GM19467 (cell line): ENCODE data around the gene PLIN5.
"Not testable (repeated sequence)": the region's sequence is repeated elsewhere in the genome, so short reads cannot be mapped to it uniquely, and the experiment has no call there.

Experiments used
- ATAC-seq: cut with Tn5 transposase; IDR thresholded peaks from one replicate; pipeline ENCODE4 v1.9.1; 2021; ENCODE audit warnings: mild to moderate bottlenecking, moderate library complexity; ENCODE audit not compliant: unreplicated experiment

The PLIN5 gene

GRCh38 chr19:4570402-4570801 is 35.4 kb upstream of the PLIN5 start:
- ATAC-seq: no peak

DNA sequence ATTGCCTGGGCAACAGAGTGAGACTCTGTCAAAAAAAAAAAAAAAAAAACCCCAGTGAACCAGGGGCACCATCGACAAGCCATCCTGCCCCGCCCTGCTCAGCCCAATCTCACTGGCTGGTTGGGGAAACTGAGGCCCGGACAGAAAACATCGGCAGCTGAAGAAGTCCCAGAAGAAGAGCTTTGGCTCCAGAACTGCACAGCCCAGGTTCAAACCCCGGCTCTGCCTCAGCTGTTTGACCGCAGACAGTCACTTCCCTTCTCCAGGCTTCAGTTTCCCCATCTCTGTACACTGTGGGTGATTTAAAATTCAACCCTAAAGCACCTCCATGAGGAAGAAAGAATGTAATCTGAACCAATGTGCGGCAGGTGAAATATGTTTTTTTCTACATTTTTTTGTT is 33.9 kb upstream of the PLIN5 start:
- no peak for ATAC-seq

GRCh38 chr19:4567584-4568071 is 32.6 kb upstream of the PLIN5 start:
- no peak for ATAC-seq

DNA sequence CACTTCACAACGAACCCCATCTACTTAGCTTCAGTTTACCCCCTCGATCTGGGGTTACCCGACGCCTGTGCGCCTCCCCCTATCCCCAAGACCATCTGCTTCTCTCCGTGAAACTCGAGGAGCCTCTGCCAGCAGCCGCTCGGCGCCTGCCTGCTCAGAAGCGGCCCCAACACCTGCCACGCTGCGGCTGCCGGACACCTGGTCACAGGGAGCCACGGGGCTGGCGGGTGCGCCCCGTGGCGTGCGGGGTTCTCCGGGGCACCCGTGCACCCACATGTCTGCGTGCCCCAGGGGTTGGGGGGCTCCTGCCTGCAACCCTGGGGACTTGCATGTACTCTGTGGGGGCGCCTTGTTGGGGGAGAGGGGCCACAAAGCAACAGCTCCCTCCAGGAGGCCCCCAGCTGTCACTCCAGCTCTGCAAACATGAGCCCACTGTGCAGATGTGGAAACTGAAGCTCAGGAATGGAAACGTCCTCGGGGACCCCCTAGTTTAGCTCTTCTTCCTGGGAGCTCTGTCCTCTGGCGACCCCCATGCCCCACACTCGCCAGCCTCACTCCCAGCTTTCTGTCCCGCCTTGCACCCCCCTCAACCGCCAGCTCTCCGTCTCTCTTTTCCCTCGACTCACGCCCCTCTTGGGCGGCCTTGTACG is 31.5 kb upstream of the PLIN5 start:
- ATAC-seq: no peak

GRCh38 chr19:4563562-4563961 is 28.5 kb upstream of the PLIN5 start:
- ATAC-seq: not testable (repeated sequence)

GRCh38 chr19:4562085-4562484 is 27.1 kb upstream of the PLIN5 start:
- ATAC-seq: not testable (repeated sequence)

DNA sequence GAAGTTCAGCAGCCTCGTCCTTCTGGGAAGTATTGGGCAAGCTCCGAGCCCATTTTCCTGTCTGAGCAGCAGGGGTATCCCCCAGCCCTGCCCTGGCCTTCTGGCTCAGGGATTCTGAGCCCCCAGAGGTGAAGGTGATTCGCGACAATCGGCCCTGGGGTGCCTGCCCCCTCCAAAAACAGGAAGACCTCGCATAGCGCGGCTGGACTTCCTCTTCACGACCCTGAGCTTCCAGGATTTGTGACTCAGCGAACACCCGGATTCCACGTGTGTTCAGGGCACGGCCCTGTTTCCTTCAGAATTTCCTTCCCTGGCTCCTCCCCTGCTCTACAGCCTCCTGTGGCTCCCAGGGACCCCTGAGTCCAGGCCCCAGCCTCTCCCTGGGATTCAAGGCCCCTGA is 24.5 kb upstream of the PLIN5 start, which contains the start of gene SEMA6B:
TSS of gene SEMA6B (minus strand) at position 116 of the 400 bp plus-strand sequence. CDS start 1,227 bp downstream, outside the sequence.
- ATAC-seq: no peak

- ATAC-seq: no peak
These were observed 23.2 kb upstream of the PLIN5 start for GRCh38 chr19:4557971-4558941.

DNA sequence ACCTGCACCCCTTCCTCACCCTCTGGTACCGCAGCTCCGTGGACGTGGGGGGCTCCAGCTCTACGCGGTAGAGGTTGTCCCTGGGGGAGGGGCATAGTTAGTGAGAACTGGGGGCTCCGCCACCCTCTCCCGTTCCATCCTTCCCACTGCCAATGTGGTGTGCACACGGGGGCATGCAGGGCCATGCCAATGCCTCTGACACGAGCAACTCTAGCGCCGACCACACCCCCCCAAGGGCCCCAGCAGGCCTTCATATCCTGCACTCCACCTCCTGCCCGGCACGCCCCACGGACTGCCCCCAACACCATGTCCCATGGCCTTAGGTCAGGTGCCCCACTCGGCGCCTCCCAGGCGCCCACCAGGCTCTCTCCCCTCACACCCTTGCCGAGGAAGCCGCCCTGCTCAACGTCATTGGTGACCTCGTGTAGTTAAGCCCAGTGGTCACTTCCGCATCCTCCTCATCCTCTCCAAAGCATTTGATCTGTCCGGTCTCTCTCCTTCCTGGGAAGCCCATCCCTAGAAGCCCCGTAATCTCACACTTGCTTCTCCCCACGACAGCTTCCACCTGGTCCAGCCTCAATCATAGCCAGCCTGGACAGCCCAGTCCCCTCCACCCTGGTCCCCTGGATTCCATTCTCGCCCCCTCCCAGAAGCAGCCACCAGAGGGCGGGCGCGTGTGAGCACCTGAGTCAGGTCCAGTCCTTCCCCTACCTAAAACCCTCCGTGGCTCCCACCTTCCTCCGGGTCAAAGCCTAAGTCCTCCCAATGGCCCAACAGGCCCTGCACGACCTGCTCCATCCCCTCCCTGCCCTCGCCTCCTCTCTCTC is 22.3 kb upstream of the PLIN5 start:
- ATAC-seq: no peak

DNA sequence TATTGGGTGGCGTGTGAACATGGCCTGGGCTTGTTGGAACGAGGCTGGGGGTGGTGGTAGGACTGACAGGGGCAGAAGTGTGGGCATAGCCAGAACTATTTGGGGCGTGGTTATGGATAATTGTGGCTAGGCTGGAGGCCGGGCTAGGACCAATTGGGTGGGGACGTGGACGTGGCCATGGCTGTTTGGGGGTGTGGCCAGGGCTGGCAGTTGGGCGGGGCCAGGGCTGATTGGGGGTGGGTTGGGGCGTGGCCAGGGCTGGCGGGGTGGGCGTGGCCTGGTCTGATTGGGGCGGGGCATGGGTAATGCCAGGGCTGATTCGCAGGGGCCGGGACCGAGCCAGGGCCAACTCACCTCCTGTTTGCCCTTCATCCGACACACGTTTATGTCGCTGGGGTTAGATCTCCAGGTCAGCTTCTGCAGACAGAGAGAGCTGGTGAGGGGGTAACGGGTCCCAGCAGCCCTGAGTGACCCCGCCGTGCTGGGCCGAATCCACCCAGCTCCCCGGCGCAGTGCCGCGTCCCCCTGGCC is 21.6 kb upstream of the PLIN5 start:
- no peak for ATAC-seq

- no peak for ATAC-seq
These were observed 20.9 kb upstream of the PLIN5 start for GRCh38 chr19:4555657-4556561.

DNA sequence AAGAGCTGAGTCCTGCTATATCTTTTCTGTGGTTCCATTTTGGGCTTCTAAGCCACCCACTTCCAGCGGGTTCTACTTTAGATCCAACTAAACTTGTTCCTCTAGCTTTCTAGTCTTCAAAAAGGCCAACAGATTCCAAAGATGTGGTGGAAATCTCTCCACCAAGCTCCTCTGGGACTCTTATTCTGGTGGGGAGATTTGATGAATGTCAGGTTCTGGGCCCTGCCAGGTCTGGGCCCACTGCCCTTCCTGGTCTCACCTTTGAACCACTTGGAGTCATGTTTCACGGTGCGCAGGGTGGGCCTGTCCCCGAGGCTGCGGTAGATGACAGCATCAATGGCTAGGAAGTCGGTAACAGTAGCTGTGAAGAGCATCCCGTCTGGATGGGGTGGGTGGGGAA is 19.7 kb upstream of the PLIN5 start:
- ATAC-seq: no peak

DNA sequence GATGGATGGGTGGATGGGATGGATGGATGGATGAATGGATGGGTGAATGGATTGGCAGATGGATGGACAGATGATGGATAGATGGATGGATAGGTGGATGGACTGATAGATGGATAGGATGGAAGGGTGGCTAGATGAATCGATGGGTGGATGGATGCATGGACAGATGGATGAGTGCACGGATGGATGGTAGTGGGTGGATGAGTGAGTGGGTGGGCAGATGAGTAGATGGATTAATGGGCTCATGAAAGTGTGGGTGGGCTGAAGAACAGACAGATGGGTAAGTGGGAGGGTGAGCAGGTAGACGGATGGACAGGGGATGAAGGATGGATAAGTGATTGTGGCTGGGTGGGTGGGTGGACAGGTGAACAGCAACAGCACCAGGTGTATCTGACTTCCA is 18.8 kb upstream of the PLIN5 start:
- ATAC-seq: no peak

DNA sequence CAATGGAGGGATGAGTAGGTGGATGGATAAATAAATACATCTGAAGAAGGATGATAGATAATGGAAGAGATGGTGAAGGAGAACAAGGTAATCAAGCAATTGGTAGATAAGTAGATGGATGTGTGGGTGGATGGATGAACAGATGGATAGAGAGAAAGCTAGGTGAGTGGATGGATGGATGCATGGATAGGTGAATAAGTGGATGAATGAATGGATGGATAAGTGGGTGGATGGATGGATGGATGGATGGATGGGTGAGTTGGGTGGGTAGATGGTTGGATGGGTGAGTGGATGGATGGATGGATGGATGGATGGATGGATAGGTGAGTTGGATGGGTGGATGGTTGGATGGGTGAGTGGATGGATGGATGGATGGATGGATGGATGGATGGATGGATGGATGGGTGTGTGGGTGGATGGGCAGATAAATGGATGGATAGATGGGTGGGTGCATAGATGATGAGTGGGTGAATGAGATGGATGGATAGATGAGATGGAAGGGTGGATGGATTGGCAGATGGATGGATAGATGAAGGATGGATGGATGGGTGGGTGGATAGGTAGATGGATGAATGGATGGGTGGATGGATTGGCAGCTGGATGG is 18.2 kb upstream of the PLIN5 start:
- ATAC-seq: no peak

DNA sequence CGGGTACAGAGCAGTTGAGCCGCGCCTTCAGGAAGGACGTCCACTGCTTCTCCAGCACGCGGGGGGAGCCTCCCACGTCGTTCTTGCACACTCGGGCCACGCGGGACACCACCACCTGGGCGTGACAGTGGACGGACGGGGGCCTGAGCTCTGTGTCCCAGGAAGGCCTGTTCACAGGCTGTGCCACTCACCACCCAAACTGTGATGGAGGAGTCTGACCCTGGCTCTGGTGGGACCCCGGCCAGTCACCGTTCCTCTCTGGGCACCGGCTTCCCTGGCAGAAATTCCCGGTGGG is 17.4 kb upstream of the PLIN5 start:
- no peak for ATAC-seq

DNA sequence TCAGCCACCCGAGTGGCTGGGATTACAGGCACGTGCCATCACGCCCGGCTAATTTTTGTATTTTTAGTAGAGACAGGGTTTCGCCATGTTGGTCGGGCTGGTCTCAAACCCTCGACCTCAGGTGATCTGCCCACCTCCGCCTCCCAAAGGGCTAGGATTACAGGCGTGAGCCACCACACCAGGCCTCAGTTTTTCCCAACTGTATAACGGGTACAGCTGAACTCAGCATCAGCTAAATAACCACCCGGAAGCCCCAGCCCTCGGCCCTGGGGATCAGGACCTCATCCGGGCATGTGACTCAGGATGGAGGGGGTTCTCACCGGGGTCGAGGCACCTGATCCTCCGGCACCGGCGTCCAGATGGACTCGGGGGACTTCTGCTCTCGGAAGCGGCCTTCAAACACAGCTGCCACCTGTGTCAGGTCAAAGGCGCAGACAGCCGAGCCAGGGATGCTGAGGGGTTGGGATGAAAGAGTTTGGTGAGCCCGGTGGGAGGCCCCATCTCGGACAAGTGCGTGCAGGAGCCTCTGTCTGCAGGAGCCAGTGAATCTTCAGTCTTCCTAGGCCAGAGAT is 15.5 kb upstream of the PLIN5 start:
- no peak for ATAC-seq

- no peak for ATAC-seq
These were observed 15.0 kb upstream of the PLIN5 start for GRCh38 chr19:4550018-4550417.

DNA sequence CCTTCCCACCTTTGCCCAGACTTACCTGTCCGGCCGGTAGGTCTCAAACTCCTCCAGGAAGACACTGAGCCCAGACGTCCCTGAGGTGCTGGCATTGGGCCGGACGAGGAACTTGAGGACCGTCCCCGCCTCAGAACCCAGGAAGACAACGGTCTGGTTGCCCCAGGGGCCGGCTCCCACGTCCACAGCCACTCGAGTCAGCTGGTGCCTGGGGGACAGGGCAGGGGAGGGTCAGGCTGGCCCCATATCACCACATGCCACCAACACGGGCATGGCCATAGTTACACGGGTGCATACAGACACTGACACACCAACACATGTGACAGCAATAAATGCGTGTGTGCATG is 13.2 kb upstream of the PLIN5 start:
- ATAC-seq: no peak
